ENCODE data around the gene SMYD4.

- no peak for TF ChIP-seq CTCF (IDR thresholded peaks at IDR 0.05; ENCODE audit: low read depth, low read length, poor library complexity, severe bottlenecking)
- TF ChIP-seq EZH2phosphoT487 (IDR thresholded peaks at IDR 0.05; ENCODE audit: borderline replicate concordance, low read length): no peak
Measured at GRCh38 chr17:1878419-1879121, 48.9 kb upstream of the SMYD4 start.

Data from DOHH2 (cell line).